GM12878 (cell line): ENCODE results near the gene KDM8. TPM values are rescaled to one million over a fixed set of nuclear protein-coding genes. Genes with fewer than 3 reads are reported as not detected.
A peak's percentile ranks its signal among the peaks of the same experiment; 100 is the strongest.

Experiments
- ATAC-seq: fragments of 200-7000 bp; cut with Tn5 transposase; 3 replicates; pipeline ENCODE4 v1.9.1; 2020; ENCODE audit warnings: mild to moderate bottlenecking, moderate library complexity
- BruUV-seq: library from RNA; stranded (reverse); fragments of 400-500 nt; replicated peaks from 2 replicates; lab custom pipeline; 2021; lab: Mats Ljungman, UMichigan
- CTCF ChIA-PET: fragments of 300-600 bp; sonication (Branson Sonifier 250); formaldehyde crosslinking; extraction: SDS; loops from one replicate; lab custom pipeline; 2021; ENCODE audit warnings: inconsistent platforms; lab: Yijun Ruan, JAX
- POLR2A ChIA-PET: fragments of 350-600 bp; formaldehyde crosslinking; extraction: SDS; loops from one replicate; lab custom pipeline; 2021; ENCODE audit warnings: inconsistent platforms; lab: Charles Lee
- RAD21 ChIA-PET: fragments of 300-600 bp; sonication (Branson Sonifier 250); formaldehyde crosslinking; loops from one replicate; lab custom pipeline; 2023; ENCODE audit warnings: antibody characterized with exemption; ENCODE audit not compliant: unreplicated experiment; lab: Charles Lee
- SMC1A ChIA-PET: fragments of 300-600 bp; sonication (Branson Sonifier 250); formaldehyde crosslinking; loops from one replicate; lab custom pipeline; 2023; ENCODE audit not compliant: unreplicated experiment, uncharacterized antibody; lab: Charles Lee
- DNase-seq: peaks from one replicate; pipeline ENCODE4 v3.0.0-alpha.2; 2011; ENCODE audit warnings: low read depth, low spot score
- FAIRE-seq: peaks from 3 replicates; lab custom pipeline; 2011; peaks lifted over from hg19 to GRCh38; lab: Jason Lieb, UNC
- H2AFZ ChIP-seq: 2 replicates; pipeline ENCODE4 v1.6.0; 2011; ENCODE audit warnings: low read depth, low read length, control low read depth; ENCODE audit not compliant: control insufficient read depth
- H3K27ac ChIP-seq: 2 replicates; pipeline ENCODE4 v1.5.1; 2011; ENCODE audit warnings: control low read depth; ENCODE audit not compliant: control insufficient read depth, insufficient read depth
- H3K27me3 ChIP-seq, 2 experiments: replicated peaks in 1 of 2; 2 replicates each; pipeline versions ENCODE4 v1.6.0 to v1.6.1; 2011; ENCODE audit warnings: low read length in 1 of 2; ENCODE audit not compliant: control insufficient read depth in 2 of 2, insufficient read depth in 2 of 2
- H3K36me3 ChIP-seq, 2 experiments: 2 replicates each; pipeline ENCODE4 v1.5.1; 2011; ENCODE audit warnings: low read length in 1 of 2; ENCODE audit not compliant: control insufficient read depth in 2 of 2, insufficient read depth in 2 of 2
- H3K4me1 ChIP-seq: 2 replicates; pipeline ENCODE4 v1.6.1; 2011; ENCODE audit warnings: mild to moderate bottlenecking, low read length, moderate library complexity, mixed read lengths; ENCODE audit not compliant: control insufficient read depth, insufficient read depth
- H3K4me2 ChIP-seq: 2 replicates; pipeline ENCODE4 v1.6.0; 2011; ENCODE audit warnings: control low read depth; ENCODE audit not compliant: control insufficient read depth, insufficient read depth
- H3K4me3 ChIP-seq: fragments of 200-600 bp; sonication (generic); 2 replicates; pipeline ENCODE4 v1.5.1; 2016
- H3K79me2 ChIP-seq: 2 replicates; pipeline ENCODE4 v1.6.0; 2011; ENCODE audit warnings: low read length; ENCODE audit not compliant: control insufficient read depth, insufficient read depth
- H3K9ac ChIP-seq: 2 replicates; pipeline ENCODE4 v1.8.0; 2011; ENCODE audit warnings: low read length, control low read depth, mixed read lengths; ENCODE audit not compliant: control insufficient read depth, insufficient read depth
- H3K9me3 ChIP-seq: replicated peaks from 3 replicates; pipeline ENCODE4 v1.5.1; 2011; ENCODE audit warnings: mild to moderate bottlenecking, low read length; ENCODE audit not compliant: control insufficient read depth, insufficient read depth
- H4K20me1 ChIP-seq: 2 replicates; pipeline ENCODE4 v1.6.0; 2011; ENCODE audit not compliant: control insufficient read depth, insufficient read depth
- CUX1 ChIP-seq: IDR thresholded peaks from 2 replicates; pipeline ENCODE4 v1.6.1; 2012; ENCODE audit warnings: improper control_type of control experiment, low read depth, low read length; ENCODE audit not compliant: insufficient replicate concordance
- E2F8 ChIP-seq: fragments of 450-650 bp; IDR thresholded peaks from 2 replicates; pipeline ENCODE4 v1.6.1; 2018; ENCODE audit warnings: mild to moderate bottlenecking, low read depth, moderate library complexity; ENCODE audit not compliant: partially characterized antibody
- GABPA ChIP-seq: IDR thresholded peaks from 2 replicates; pipeline ENCODE4 v1.6.1; 2014; ENCODE audit warnings: antibody characterized with exemption, low read depth, mild to moderate bottlenecking, inconsistent platforms
- MLLT1 ChIP-seq: fragments of 450-650 bp; IDR thresholded peaks from 2 replicates; pipeline ENCODE4 v1.6.1; 2016; ENCODE audit warnings: mild to moderate bottlenecking
- NKRF ChIP-seq: fragments of 450-650 bp; conservative IDR thresholded peaks from 2 replicates; pipeline ENCODE4 v1.6.1; 2017; ENCODE audit warnings: mild to moderate bottlenecking, moderate library complexity
- NR2C1 ChIP-seq: fragments of 450-650 bp; IDR thresholded peaks from 2 replicates; pipeline ENCODE4 v1.6.1; 2017; ENCODE audit warnings: antibody characterized with exemption, mild to moderate bottlenecking, moderate library complexity
- RUNX3 ChIP-seq: IDR thresholded peaks from 2 replicates; pipeline ENCODE4 v1.6.1; 2012; ENCODE audit warnings: low read length, inconsistent platforms
- ZBTB33 ChIP-seq: fragments of 450-650 bp; IDR thresholded peaks from 2 replicates; pipeline ENCODE4 v1.6.1; 2017; ENCODE audit warnings: mild to moderate bottlenecking
- ZZZ3 ChIP-seq: IDR thresholded peaks from 2 replicates; pipeline ENCODE4 v1.6.1; 2011; ENCODE audit warnings: low read depth; ENCODE audit not compliant: control insufficient read depth, insufficient read length
- WGBS: methylation state at CpG from one replicate; pipeline ENCODE4 v1.1.6; 2016; ENCODE audit warnings: low lambda C conversion rate; ENCODE audit not compliant: insufficient replicate concordance, insufficient coverage; ENCODE audit errors: missing lambda C conversion rate; 5-methylcytosine and 5-hydroxymethylcytosine counted together
- in situ Hi-C: fragments of 300-500 bp; cut with MboI; formaldehyde crosslinking; loops from 9 replicates; pipeline ENCODE4 v1.14.3; 2018; ENCODE audit warnings: mixed read lengths
- intact Hi-C: fragments of 100-400 bp; cut with micrococcal nuclease; formaldehyde crosslinking; loops from one replicate; pipeline ENCODE4 v1.14.2; 2022; ENCODE audit not compliant: unreplicated experiment
- polyA plus RNA-seq, 11 experiments: library from polyadenylated mRNA; depleted of rRNA in 4 of 11; unstranded in 6 of 11; stranded (reverse) in 5 of 11; fragments of >200 nt; fragmentation: Nextera tagmentation in 4 of 11; fragmentation: Illumina TruSeq in 1 of 11; extraction: Ambion mirVana in 4 of 11; extraction: Trizol in 1 of 11; gene quantifications; 1 replicate in 1 of 11; 2 replicates in 10 of 11; pipeline versions ENCODE4 v1.2.1 to v1.2.3, GENCODE V29; 2011 to 2016; ENCODE audit warnings: inconsistent platforms in 2 of 11, missing spikeins in 2 of 11, low read depth in 1 of 11
- total RNA-seq, 4 experiments: library from RNA; depleted of rRNA in 3 of 4; stranded (reverse); fragments of >200 nt in 3 of 4; fragmentation: Illumina TruSeq in 1 of 4; extraction: Trizol in 1 of 4; gene quantifications; 2 replicates each; pipeline versions ENCODE4 v1.2.1 to v1.2.3, GENCODE V29; 2013 to 2021

Gene KDM8
- total and polyA plus RNA-seq, 10 of the 15 experiments (the other 5 are each of a cell fraction or from before 2014, with no cell fraction given) = 0.79 to 8.9 (median 5.8) TPM

- H3K4me1 ChIP-seq = peaks cover 16% of the 10 kb centered on the region
- H4K20me1 ChIP-seq = no peaks in the 10 kb centered on the region
- ChIA-PET POLR2A (interaction anchor here (0.6 to 1.4 kb wide), 10 partner anchors 13 to 251 kb away, joined by 3 to 5 read pairs (median 3); no protein-coding TSS in a partner anchor), CTCF (interaction anchor here (0.7 to 7.6 kb wide), 11 partner anchors 9 to 257 kb away, joined by 3 to 52 read pairs (median 4); no protein-coding TSS in a partner anchor), RAD21 (interaction anchor here (0.7 to 2.8 kb wide), 10 partner anchors 15 to 206 kb away, joined by 3 to 23 read pairs (median 6); partner anchors contain the start of gene IL21R), SMC1A (interaction anchor here (0.7 to 3.6 kb wide), 17 partner anchors 10 to 228 kb away, joined by 3 to 26 read pairs (median 5); no protein-coding TSS in a partner anchor)
- 0 out of 2 replicates have a peak overlapping the region, but pooled peaks have one; percentile 21 for H3K4me3 ChIP-seq
- no peak for ATAC-seq
- peak; percentile 12 for DNase-seq
- in situ Hi-C loops (no loop called here), intact Hi-C loops (no loop called here)
- FAIRE-seq = no peak
- WGBS = 19% methylated on average over 3 of the region's 3 CpGs
- H3K9me3 ChIP-seq = no peaks in the 10 kb centered on the region; the same call in 2 of the 3 replicates
- H3K9ac ChIP-seq = no peak overlapping the region
- peak overlapping the region; percentile 76 for H3K4me2 ChIP-seq
- H3K27me3 ChIP-seq = no peaks in the 10 kb centered on the region
- no peaks in the 10 kb centered on the region for H3K36me3 ChIP-seq
- peak overlapping the region; percentile 24; the same call in 1 of the 2 replicates for H3K27ac ChIP-seq
- H2AFZ ChIP-seq = no peak overlapping the region
- BruUV-seq = no TSS peak
- peaks cover 3% of the 10 kb centered on the region for H3K79me2 ChIP-seq
- no peak for TF ChIP-seq ZZZ3
- no peak for TF ChIP-seq NR2C1
- no peak for TF ChIP-seq GABPA
- no peak for TF ChIP-seq ZBTB33
- TF ChIP-seq E2F8 = no peak
- TF ChIP-seq RUNX3 = no peak
- TF ChIP-seq MLLT1 = no peak
- no peak for TF ChIP-seq NKRF
- TF ChIP-seq CUX1 = no peak
These were observed 4.1 kb upstream of the KDM8 start for GRCh38 chr16:27199235-27199586.
